Measurements from ENCODE around the gene SLC66A2.

- TF ChIP-seq ATF1 (CRISPR knock-in tag; IDR thresholded peaks at IDR 0.05) (no peak), GTF2F1 (IDR thresholded peaks at IDR 0.05; ENCODE audit: low read length) (no peak), SIN3B (IDR thresholded peaks at IDR 0.05; ENCODE audit: low read length) (no peak), RBM22 (optimal IDR thresholded peaks at IDR 0.05; ENCODE audit: low read length) (no peak), HIC2 (CRISPR knock-in tag; IDR thresholded peaks at IDR 0.05; ENCODE audit: low read depth) (0 out of 2 replicates have a peak, but pooled peaks have one; percentile 21), SETDB1 (CRISPR knock-in tag; IDR thresholded peaks at IDR 0.05; ENCODE audit: borderline replicate concordance) (no peak), CTCF (CRISPR knock-in tag; IDR thresholded peaks at IDR 0.05) (peak; percentile 42), FOXA1 (IDR thresholded peaks at IDR 0.05) (no peak), FOXA1 (CRISPR knock-in tag; IDR thresholded peaks at IDR 0.05) (peak; percentile 56; the same call in 1 of the 2 replicates), SP1 (IDR thresholded peaks at IDR 0.05) (no peak), SP1 (CRISPR knock-in tag; IDR thresholded peaks at IDR 0.05) (no peak), ZNF660 (CRISPR knock-in tag; IDR thresholded peaks at IDR 0.05; ENCODE audit: borderline replicate concordance, low read depth) (no peak), HOXA7 (CRISPR knock-in tag; IDR thresholded peaks at IDR 0.05) (no peak), EZH2 (conservative IDR thresholded peaks at IDR 0.05; ENCODE audit: low read depth, low read length) (no peak), DNMT1 (CRISPR knock-in tag; IDR thresholded peaks at IDR 0.05) (no peak)
Observed at GRCh38 chr18:79947881-79948610, 3.4 kb downstream of the SLC66A2 start.
